Measurements from ENCODE around the gene CANT1.

CANT1 gene

GRCh38 chr17:79007504-79008381 is 1.8 kb downstream of the CANT1 start:
- DNase-seq: no peak

GRCh38 chr17:79006794-79007503 is 2.6 kb downstream of the CANT1 start:
- no peak for DNase-seq

GRCh38 chr17:79006046-79006445 is 3.5 kb downstream of the CANT1 start:
- DNase-seq: no peak

- no peak for DNase-seq
These were observed 4.3 kb downstream of the CANT1 start for GRCh38 chr17:79005063-79005861.

GRCh38 chr17:79003661-79004411 is 5.7 kb downstream of the CANT1 start:
- DNase-seq: no peak

- DNase-seq: no peak
These were observed 6.6 kb downstream of the CANT1 start for GRCh38 chr17:79002796-79003593.

GRCh38 chr17:79002291-79002690 is 7.3 kb downstream of the CANT1 start:
- no peak for DNase-seq

- no peak for DNase-seq
These were observed 8.2 kb downstream of the CANT1 start for GRCh38 chr17:79001190-79002020.

GRCh38 chr17:79000396-79001189 is 9.0 kb downstream of the CANT1 start:
- DNase-seq: no peak

- DNase-seq: no peak
These were observed 9.6 kb downstream of the CANT1 start for GRCh38 chr17:78999947-79000395.

GRCh38 chr17:78999056-78999768 is 10.4 kb downstream of the CANT1 start:
- DNase-seq: no peak

- no peak for DNase-seq
These were observed 11.1 kb downstream of the CANT1 start for GRCh38 chr17:78998311-78999055.

- DNase-seq: no peak
These were observed 11.7 kb downstream of the CANT1 start for GRCh38 chr17:78997881-78998280.

GRCh38 chr17:78997231-78997741 is 12.3 kb downstream of the CANT1 start:
- DNase-seq: no peak

- DNase-seq: no peak
These were observed 12.8 kb downstream of the CANT1 start for GRCh38 chr17:78996781-78997201.

GRCh38 chr17:78995761-78996451 is 13.7 kb downstream of the CANT1 start:
- DNase-seq: no peak

- DNase-seq: no peak
These were observed 14.4 kb downstream of the CANT1 start for GRCh38 chr17:78995022-78995760.
